Activated CD8-positive, alpha-beta memory T cell treated with anti-CD3 and anti-CD28 coated beads for 1 hour (primary cell): ENCODE results near the gene HOXB7.

Experiments
- DNase-seq, 2 donors: peaks; one replicate each; pipeline ENCODE4 v3.0.0-alpha.2; 2020; ENCODE audit warnings: low read depth in 1 of 2; ENCODE audit errors: extremely low read depth in 1 of 2

The HOXB7 gene

DNA sequence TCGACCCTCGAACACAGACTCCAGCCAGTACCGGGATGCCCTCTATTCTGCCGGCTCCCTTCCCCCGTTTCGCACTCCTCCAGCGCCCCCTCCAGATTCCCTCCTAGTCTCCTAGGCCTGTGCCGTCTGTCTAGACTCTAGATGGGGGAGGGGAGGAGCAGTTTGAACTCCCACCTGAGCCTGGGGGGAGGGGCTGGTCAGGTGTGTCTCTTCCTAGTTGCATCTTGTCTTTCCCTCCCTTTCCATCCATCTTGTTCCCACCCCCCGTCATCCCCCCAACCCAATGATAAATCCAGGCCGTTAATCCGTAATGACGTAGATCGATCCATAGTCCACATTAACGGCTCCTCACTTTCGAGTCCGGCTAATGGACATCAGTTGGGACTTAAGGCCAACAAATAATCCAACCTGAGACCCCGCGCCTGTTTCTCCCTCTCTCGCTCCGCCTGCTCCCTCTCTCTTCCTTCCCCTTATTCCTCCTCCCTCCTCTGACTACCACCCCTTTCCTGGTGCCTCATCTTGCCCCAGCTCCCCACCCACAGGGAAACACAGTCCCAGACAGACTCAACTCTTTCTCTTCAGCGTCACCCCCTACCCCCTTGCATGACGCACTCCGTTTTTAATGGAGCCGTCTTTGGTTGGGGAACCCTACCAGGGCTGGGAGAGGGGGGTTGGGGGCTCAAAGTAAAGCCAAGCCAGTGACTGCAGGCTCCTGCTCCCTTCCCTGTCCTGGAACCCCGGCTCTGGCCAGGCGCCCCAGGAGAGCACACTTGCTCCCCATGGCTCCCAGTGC lies 13.9 kb downstream of the HOXB7 start:
- no peak for DNase-seq

- no peak for DNase-seq
These were observed 14.7 kb downstream of the HOXB7 start for GRCh38 chr17:48596000-48596734.

GRCh38 chr17:48595278-48595999 lies 15.4 kb downstream of the HOXB7 start:
- DNase-seq, result no peak

- DNase-seq, result no peak
These were observed 16.1 kb downstream of the HOXB7 start for GRCh38 chr17:48594538-48595277.

DNA sequence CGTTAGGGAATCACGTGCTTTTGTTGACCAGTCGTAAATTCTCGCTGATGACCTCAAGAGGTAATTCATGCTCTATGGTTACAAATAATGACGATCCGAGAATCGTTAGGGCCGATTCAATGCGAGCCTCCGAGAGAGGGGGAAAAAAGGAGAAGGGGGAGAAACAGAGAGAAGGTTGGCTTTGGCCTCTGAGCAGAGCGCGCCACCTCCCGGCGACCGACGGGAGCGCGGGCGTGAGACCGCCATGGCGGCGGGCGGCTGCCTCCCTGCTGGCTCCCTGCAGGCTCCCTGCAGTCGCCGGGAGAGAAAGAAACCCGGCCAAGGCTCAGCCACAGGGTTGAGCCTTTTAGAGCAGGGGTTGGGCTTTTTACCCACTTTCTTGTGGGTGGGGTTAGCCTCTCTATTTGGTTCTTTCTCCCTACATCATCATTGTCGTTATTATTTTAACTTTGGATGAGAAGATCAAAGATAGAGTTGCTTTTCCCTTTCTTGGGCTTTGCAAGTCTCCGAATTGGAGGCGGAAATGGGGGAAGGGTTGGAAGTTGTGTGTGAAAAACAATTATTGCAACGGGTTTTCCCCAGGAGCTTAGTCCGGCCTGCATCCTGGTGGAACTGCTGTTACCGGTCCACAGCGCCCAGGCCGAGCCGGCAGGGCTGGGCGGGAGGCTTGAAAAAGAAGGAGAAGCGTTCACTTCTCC lies 16.8 kb downstream of the HOXB7 start:
- peak in 1 of 2 donors; percentile 73 for DNase-seq

- DNase-seq, result no peak
These were observed 17.5 kb downstream of the HOXB7 start, which contains the start of gene HOXB5 for GRCh38 chr17:48593126-48593829. Gene HOXB5 (minus strand): TSS chr17:48593779. CDS start chr17:48593682, 97 bp downstream.

DNA sequence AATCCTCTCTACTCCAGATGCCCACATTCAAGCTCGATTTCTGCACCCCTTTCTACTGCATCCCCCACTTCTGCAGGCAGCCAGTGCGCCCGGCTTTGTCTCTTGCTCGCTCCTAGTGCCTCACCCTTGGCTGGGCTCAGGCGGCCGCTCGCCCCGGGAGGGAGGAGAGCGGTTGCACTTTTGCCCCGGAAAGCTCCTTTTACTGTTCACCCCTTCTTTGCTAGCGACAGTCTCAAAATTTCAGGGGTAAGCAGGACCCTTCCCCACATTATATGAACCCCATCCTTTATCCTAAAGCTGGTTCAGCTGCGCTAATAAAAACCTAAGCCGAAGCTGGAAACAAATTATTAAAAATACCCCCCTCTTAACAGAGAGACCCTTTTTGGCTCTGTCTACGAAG lies 18.2 kb downstream of the HOXB7 start:
- DNase-seq, result no peak

- no peak for DNase-seq
These were observed 18.7 kb downstream of the HOXB7 start for GRCh38 chr17:48592057-48592514.

GRCh38 chr17:48591255-48592056 lies 19.4 kb downstream of the HOXB7 start:
- DNase-seq, result no peak

- DNase-seq, result no peak
These were observed 20.1 kb downstream of the HOXB7 start for GRCh38 chr17:48590607-48591161.

DNA sequence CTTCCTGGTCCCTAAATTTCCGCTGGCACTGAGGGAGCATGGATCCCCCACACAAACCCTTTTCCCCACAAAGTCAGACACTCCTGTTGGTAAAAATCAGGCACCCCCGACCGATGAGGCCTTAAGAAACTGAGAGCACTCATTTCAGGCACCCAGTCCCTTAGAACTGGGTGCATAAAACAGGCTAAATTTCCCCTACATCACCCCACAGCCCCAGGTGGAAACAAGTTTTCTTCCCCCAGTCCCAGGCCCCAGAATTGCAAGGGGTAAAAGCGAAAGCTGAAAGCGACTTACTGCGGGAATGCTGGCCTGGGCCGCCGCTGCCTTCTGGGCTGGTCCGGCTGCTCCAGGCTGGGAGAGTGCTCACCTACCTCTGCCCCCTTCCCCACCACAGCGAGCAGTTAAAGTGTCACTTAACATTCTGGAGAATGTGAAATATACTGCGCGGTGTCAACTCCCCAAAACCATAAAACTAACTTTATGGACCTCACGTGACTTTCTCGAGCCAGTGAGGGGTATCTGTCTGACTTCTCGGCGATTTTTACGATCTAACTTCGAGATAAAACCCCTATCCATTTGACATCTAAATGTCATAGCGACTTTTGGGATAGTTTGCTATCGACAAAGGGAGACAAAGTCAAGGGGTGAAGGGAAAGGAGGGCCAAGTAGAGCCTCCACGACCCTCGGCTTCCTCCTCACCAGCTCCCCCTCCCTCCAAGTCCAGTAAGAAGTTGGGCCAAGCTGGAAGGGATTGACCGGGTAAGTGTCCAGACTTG lies 20.8 kb downstream of the HOXB7 start, which contains the start of gene HOXB3:
Gene HOXB3 (minus strand): TSS at position 411 of the 776 bp plus-strand sequence. CDS start 37,767 bp downstream, outside the sequence.
- DNase-seq, result no peak

- DNase-seq, result no peak
These were observed 21.6 kb downstream of the HOXB7 start for GRCh38 chr17:48589060-48589830.

DNA sequence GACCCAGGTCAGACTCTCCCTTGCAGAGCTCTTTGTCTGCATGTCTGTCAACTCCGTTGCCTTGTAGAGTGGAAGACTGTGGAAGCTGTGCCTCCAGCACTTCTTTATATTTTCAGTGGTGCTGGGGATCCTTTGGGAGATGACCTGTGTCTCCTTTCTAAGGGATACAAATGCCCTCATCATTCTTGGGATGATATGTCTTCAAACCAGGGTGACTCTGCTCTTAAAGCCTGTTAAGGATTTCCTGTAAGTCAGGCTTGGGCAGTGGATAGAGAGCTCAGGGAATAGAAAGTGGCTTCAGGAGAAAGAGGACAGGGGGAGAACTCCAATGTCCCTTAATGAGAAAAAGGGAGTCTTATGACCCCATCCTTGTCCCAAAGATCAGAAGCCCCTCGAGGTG lies 22.3 kb downstream of the HOXB7 start:
- no peak for DNase-seq

DNA sequence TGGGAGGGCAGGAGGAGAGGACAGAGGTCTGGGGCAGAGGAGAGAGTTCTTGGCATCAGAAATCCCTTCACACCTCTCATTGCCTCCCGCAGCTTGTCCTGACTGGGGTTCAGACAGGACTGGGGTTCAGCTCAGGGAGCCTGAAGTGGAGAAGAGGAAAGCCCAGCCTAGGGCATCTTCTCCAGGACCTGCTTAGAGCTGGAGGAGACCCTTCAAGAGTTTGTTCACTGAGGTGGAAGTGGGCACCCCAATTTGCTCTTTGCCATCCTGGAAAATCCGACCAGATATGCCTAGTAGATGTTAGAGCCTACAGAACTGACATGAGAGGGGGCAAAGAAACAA lies 22.8 kb downstream of the HOXB7 start:
- no peak for DNase-seq

- no peak for DNase-seq
These were observed 23.3 kb downstream of the HOXB7 start for GRCh38 chr17:48587276-48588073.
